ENCODE results near the gene NPTXR.
A peak's percentile ranks its signal among the peaks of the same experiment; 100 is the strongest.
"Not testable (repeated sequence)": the region's sequence is repeated elsewhere in the genome, so short reads cannot be mapped to it uniquely, and the experiment has no call there.

Gene NPTXR

GRCh38 chr22:38831166-38831945 lies 12.5 kb downstream of the NPTXR start:
- DNase-seq (ENCODE audit: low read depth in 2 of 2), result no peak

- DNase-seq (ENCODE audit: low read depth in 2 of 2), result no peak
Observed at GRCh38 chr22:38830845-38831108, 13.1 kb downstream of the NPTXR start.

- DNase-seq (ENCODE audit: low read depth in 2 of 2), result no peak
Observed at GRCh38 chr22:38830026-38830844, 13.6 kb downstream of the NPTXR start.

GRCh38 chr22:38829485-38829884 lies 14.3 kb downstream of the NPTXR start:
- no peak for DNase-seq (ENCODE audit: low read depth in 2 of 2)

- DNase-seq (ENCODE audit: low read depth in 2 of 2), result no peak
Observed at GRCh38 chr22:38828616-38829205, 15.1 kb downstream of the NPTXR start.

GRCh38 chr22:38828191-38828590 lies 15.6 kb downstream of the NPTXR start:
- no peak for DNase-seq (ENCODE audit: low read depth in 2 of 2)

- no peak for DNase-seq (ENCODE audit: low read depth in 2 of 2)
Observed at GRCh38 chr22:38827510-38827909, 16.3 kb downstream of the NPTXR start.

GRCh38 chr22:38826801-38827200 lies 17.0 kb downstream of the NPTXR start:
- DNase-seq (ENCODE audit: low read depth in 2 of 2), result no peak

GRCh38 chr22:38826386-38826785 lies 17.4 kb downstream of the NPTXR start:
- DNase-seq (ENCODE audit: low read depth in 2 of 2), result no peak

GRCh38 chr22:38824585-38824984 lies 19.2 kb downstream of the NPTXR start:
- DNase-seq (ENCODE audit: low read depth in 2 of 2), result peak; percentile 23 to 28

- no peak for DNase-seq (ENCODE audit: low read depth in 2 of 2)
Observed at GRCh38 chr22:38823637-38824036, 20.2 kb downstream of the NPTXR start.

GRCh38 chr22:38823076-38823475 lies 20.8 kb downstream of the NPTXR start:
- no peak for DNase-seq (ENCODE audit: low read depth in 2 of 2)

GRCh38 chr22:38820020-38820419 lies 23.8 kb downstream of the NPTXR start:
- no peak for DNase-seq (ENCODE audit: low read depth in 2 of 2)

- no peak for DNase-seq (ENCODE audit: low read depth in 2 of 2)
Observed at GRCh38 chr22:38819387-38819940, 24.4 kb downstream of the NPTXR start.

GRCh38 chr22:38817196-38817595 lies 26.6 kb downstream of the NPTXR start:
- no peak for DNase-seq (ENCODE audit: low read depth in 2 of 2)

- DNase-seq (ENCODE audit: low read depth in 2 of 2), result no peak
Observed at GRCh38 chr22:38815842-38816241, 28.0 kb downstream of the NPTXR start.

- no peak for DNase-seq (ENCODE audit: low read depth in 2 of 2)
Observed at GRCh38 chr22:38811241-38811640, 32.6 kb downstream of the NPTXR start.

GRCh38 chr22:38805041-38805593 lies 38.7 kb downstream of the NPTXR start:
- DNase-seq (ENCODE audit: low read depth in 2 of 2), result not testable (repeated sequence)

GRCh38 chr22:38802671-38803121 lies 41.1 kb downstream of the NPTXR start:
- no peak for DNase-seq (ENCODE audit: low read depth in 2 of 2)

GRCh38 chr22:38799265-38800002 lies 44.4 kb downstream of the NPTXR start:
- DNase-seq (ENCODE audit: low read depth in 2 of 2), result no peak

GRCh38 chr22:38798496-38798895 lies 45.3 kb downstream of the NPTXR start:
- no peak for DNase-seq (ENCODE audit: low read depth in 2 of 2)
